Gastroesophageal sphincter (tissue), 3 donors: ENCODE data around the gene CRYBG3.

ENCODE experiments used
- CTCF ChIP-seq, 4 experiments: fragments of 200-600 bp in 2 of 4; fragments of 450-650 bp in 2 of 4; sonication (generic) in 1 of 4; IDR thresholded peaks; one replicate each; pipeline ENCODE4 v1.5.1; 2017 to 2019; ENCODE audit warnings: antibody characterized with exemption in 4 of 4, mild to moderate bottlenecking in 2 of 4, moderate library complexity in 2 of 4
- EP300 ChIP-seq: sonication (generic); formaldehyde crosslinking; IDR thresholded peaks from one replicate; pipeline ENCODE4 v1.6.1; 2017; ENCODE audit warnings: antibody characterized with exemption, mild to moderate bottlenecking
- POLR2A ChIP-seq, 2 donors: fragments of 450-650 bp; IDR thresholded peaks; one replicate each; pipeline ENCODE4 v1.6.1; 2017; ENCODE audit warnings: antibody characterized with exemption in 2 of 2, mild to moderate bottlenecking in 2 of 2, moderate library complexity in 1 of 2
- POLR2AphosphoS5 ChIP-seq: sonication (generic); formaldehyde crosslinking; IDR thresholded peaks from one replicate; pipeline ENCODE4 v1.6.1; 2017; ENCODE audit warnings: antibody characterized with exemption

- peak in 2 of 4 experiments; percentile 27 to 50 for TF ChIP-seq CTCF (IDR thresholded peaks at IDR 0.05)
- peak; percentile 85 to 87 for TF ChIP-seq POLR2A (IDR thresholded peaks at IDR 0.05)
- TF ChIP-seq EP300: no peak
- TF ChIP-seq POLR2AphosphoS5: peak; percentile 90
Observed at GRCh38 chr3:97821774-97822358, at the start of gene CRYBG3.
